HG03196 (cell line): Measurements from ENCODE around the gene UBL3.

Source experiments
- ATAC-seq: cut with Tn5 transposase; IDR thresholded peaks from one replicate; pipeline ENCODE4 v1.9.1; 2021; ENCODE audit not compliant: unreplicated experiment

UBL3 gene

DNA sequence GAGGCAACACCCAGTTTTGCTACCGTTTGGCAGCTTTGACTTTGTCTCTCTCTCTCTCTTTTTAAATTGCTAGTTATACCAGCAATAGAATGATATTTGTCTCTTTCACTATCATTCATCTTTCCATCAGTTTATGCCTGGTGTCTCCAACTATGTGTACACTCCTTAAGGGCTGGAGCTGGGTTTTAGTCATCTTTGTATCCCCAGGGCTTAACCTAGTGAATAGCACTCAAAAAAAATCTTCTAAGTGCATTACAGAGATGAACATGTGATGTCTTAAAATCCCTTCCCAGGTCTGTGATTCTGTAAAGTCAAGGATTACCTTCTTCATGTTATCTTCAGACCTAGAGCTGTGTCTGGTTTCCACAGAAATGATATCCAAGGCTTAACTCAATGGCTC, 7.8 kb upstream of the UBL3 start:
- no peak for ATAC-seq

DNA sequence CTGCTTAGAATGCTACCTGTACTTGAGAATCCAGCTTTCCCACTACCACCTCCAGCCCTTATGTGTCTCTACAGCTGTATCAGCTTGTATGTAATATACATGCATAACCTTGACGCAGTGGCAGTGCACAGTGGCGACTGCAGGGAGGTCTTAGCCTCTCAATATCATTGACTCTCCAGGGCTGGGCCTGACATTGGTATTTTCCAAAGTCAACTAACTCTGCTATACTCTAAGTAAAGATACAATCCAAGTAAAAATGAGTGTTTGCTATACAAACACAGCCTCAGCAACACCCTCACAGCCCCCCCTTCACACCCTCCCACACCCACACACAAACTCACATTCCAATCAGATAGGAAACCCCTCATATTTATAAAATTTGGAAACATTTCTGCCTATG, 6.7 kb upstream of the UBL3 start:
- no peak for ATAC-seq

- no peak for ATAC-seq
Measured at GRCh38 chr13:29856426-29856825, 6.0 kb upstream of the UBL3 start.

DNA sequence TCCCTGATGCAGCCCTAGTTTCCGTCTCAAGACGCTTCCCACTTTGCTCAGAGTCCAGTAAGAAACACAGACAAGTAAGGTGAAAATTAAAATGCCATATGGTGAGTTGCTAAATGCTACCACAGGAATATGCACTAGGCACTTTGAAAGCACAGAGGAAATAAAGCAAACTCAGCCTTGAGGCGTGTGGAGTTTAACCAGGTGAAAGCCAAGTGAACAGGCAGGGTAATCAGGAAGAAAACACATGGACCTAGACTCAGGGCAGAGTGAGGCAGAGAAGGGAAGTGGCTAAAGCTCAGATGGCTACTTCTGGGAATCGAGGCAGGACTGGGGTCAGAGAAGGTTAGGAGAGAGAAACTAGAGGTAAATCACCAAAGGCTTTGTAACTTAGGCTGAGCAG, 5.4 kb upstream of the UBL3 start:
- no peak for ATAC-seq

GRCh38 chr13:29855009-29855408, 4.6 kb upstream of the UBL3 start:
- no peak for ATAC-seq

GRCh38 chr13:29853131-29853530, 2.7 kb upstream of the UBL3 start:
- no peak for ATAC-seq

GRCh38 chr13:29852472-29853054, 2.1 kb upstream of the UBL3 start:
- no peak for ATAC-seq

GRCh38 chr13:29849731-29850212, 645 bp downstream of the UBL3 start:
- ATAC-seq, result peak; percentile 43

- ATAC-seq, result no peak
Measured at GRCh38 chr13:29849071-29849631, 1.3 kb downstream of the UBL3 start.

- ATAC-seq, result no peak
Measured at GRCh38 chr13:29847501-29847983, 2.9 kb downstream of the UBL3 start.

GRCh38 chr13:29846475-29847256, 3.8 kb downstream of the UBL3 start:
- ATAC-seq, result no peak

- no peak for ATAC-seq
Measured at GRCh38 chr13:29845440-29846056, 4.9 kb downstream of the UBL3 start.

DNA sequence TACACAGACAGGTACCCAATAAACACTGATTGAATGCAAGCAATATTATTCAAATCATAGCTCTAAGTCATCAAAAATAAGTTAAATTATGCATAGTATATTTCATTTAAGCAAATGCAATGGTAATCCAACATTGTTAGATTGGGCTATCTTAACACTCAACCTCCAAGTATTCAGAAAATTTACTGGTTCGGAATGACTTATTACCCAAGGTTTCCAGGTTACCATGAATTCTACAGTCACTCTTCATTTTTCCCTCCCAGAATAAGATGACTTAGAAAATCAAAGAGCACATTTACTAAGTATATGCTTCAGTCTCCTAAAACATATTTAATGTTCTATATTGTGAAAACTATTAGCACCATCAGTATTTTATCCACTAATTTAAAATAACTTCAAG, 6.0 kb downstream of the UBL3 start:
- no peak for ATAC-seq

- no peak for ATAC-seq
Measured at GRCh38 chr13:29840585-29840984, 9.8 kb downstream of the UBL3 start.

DNA sequence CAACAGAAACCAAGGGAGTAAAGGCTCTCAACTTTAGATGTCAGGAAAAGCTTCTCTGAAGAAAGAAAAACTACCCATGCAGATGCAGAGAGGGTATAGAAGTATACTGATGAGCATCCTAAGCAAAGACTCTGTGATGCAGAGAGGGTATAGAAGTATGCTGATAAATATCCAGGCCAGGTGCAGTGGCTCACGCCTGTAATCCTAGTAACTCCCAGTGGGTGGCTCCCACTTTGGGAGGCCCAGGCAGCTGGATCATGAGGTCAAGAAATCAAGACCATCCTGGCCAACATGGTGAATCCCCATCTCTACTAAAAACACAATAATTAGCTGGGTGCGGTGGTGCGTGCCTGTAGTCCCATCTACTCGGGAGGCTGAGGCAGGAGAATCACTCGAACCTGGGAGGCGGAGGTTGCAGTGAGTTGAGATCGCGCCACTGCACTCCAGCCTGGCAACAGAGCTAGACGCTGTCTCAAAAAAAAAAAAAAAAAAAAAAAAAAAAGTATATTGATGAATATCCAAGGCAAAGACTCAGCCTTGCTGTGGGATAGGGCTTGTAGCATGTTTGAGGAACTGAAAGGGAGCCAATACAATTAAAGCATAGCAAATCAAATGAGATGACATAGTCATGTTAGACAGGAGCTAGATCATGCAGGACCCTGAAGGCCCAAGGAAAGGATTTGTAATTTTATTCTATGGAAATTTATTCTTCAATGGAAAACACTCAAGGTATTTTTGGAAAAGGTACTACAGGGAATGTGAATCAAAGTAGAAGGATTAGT, 14.9 kb downstream of the UBL3 start:
- ATAC-seq, result no peak

- ATAC-seq, result no peak
Measured at GRCh38 chr13:29832761-29833298, 17.6 kb downstream of the UBL3 start.

GRCh38 chr13:29830000-29830399, 20.4 kb downstream of the UBL3 start:
- ATAC-seq, result no peak

DNA sequence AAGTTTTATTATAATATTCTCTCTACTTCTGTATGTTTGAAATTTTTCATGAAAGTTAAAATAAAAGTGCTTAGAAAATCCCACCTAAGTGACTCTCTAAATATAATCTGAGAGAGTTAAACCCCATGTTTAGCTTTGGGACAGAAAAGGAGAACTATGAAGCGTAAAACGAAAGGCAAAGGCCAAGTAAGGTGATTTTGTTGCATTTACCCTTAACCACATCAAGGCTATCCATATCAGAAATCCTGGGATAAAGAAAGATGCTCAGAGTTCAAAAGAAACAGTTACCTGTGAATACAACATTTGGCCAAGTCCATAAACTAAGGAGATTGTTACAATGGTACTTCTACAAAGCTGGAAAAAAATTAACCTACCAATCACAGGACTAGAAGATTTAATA, 31.3 kb downstream of the UBL3 start:
- no peak for ATAC-seq

- ATAC-seq, result peak; percentile 94
Measured at GRCh38 chr13:29817604-29818378, 32.6 kb downstream of the UBL3 start.

DNA sequence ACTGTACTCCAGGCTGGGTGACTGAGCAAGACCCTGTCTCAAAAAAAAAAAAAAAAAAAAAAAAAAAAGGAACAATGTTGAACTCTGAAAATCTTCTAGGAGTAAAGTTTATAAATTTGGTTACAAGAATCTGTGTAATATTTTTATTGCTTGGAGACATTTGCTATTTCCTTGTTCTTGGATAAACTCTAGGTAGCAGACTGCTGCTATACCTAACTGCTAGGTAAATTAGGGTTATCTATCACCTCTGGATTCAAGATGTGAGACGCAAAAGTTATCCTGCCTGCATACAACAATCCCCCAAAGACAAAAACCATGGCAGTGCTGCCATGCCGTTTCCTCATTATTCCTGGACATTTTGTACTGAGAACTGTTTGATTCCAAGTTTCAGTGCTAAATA, 33.7 kb downstream of the UBL3 start:
- no peak for ATAC-seq
